Central memory CD8-positive, alpha-beta T cell (primary cell): Measurements from ENCODE around the gene ANGPTL2.
"Not testable (repeated sequence)": the region's sequence is repeated elsewhere in the genome, so short reads cannot be mapped to it uniquely, and the experiment has no call there.

Experiments used
- ATAC-seq: fragments of 150-1000 bp; cut with Tn5 transposase; replicated peaks from 2 replicates; pipeline ENCODE4 v1.10.0; 2022; ENCODE audit warnings: mild to moderate bottlenecking, moderate FRiP score, moderate number of reproducible peaks; ENCODE audit not compliant: poor library complexity, severe bottlenecking; ENCODE audit errors: extremely low read depth
- DNase-seq, 2 donors: peaks; one replicate each; pipeline ENCODE4 v3.0.0; 2021; ENCODE audit warnings: low spot score in 2 of 2
- H3K27ac Mint-ChIP-seq: one replicate; pipeline ENCODE4 v1.8.0; 2022; ENCODE audit warnings: low read depth, mild to moderate bottlenecking, moderate library complexity, mixed read lengths
- H3K27me3 Mint-ChIP-seq: one replicate; pipeline ENCODE4 v1.8.0; 2022; ENCODE audit warnings: mixed read lengths
- H3K36me3 Mint-ChIP-seq: one replicate; pipeline ENCODE4 v1.8.0; 2022; ENCODE audit warnings: mild to moderate bottlenecking, moderate library complexity, mixed read lengths; ENCODE audit not compliant: insufficient read depth
- H3K4me1 Mint-ChIP-seq: one replicate; pipeline ENCODE4 v1.8.0; 2022; ENCODE audit warnings: mixed read lengths
- H3K4me3 Mint-ChIP-seq: one replicate; pipeline ENCODE4 v1.8.0; 2022; ENCODE audit warnings: mild to moderate bottlenecking, moderate library complexity, mixed read lengths
- H3K9me3 Mint-ChIP-seq: one replicate; pipeline ENCODE4 v1.8.0; 2022; ENCODE audit warnings: mixed read lengths

ANGPTL2 gene

GRCh38 chr9:127122176-127123063 is at the start of gene ANGPTL2:
ANGPTL2 (minus strand) TSS chr9:127122635; CDS start chr9:127108731, 13,904 bp downstream.
- DNase-seq, result no peak
- no peaks in the 10 kb centered on the region for H3K36me3 Mint-ChIP-seq
- H3K27me3 Mint-ChIP-seq, result peaks cover 11% of the 10 kb centered on the region
- no peak for ATAC-seq
- H3K4me1 Mint-ChIP-seq, result no peaks in the 10 kb centered on the region
- no peaks in the 10 kb centered on the region for H3K9me3 Mint-ChIP-seq
- no peak within 1 kb of the TSS for H3K27ac Mint-ChIP-seq
- no peak within 1 kb of the TSS for H3K4me3 Mint-ChIP-seq

DNA sequence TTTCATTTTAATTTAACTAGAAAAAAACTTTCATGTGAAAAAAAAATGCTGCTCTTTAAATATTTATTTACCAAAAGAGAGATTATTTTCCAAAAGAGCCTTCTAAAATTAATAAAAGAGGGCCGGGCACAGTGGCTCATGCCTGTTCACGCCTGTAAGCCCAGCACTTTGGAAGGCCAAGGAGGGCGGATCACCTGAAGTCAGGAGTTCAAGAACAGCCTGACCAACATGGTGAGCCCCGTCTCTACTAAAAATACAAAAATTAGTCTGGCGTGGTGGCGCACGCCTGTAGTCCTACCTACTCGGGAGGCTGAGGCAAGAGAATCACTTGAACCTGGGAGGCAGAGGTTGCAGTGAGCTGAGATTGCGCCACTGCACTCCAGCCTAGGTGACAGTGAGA is 48.9 kb upstream of the ANGPTL2 start:
- H3K36me3 Mint-ChIP-seq, ATAC-seq, H3K9me3 Mint-ChIP-seq: not testable (repeated sequence)

DNA sequence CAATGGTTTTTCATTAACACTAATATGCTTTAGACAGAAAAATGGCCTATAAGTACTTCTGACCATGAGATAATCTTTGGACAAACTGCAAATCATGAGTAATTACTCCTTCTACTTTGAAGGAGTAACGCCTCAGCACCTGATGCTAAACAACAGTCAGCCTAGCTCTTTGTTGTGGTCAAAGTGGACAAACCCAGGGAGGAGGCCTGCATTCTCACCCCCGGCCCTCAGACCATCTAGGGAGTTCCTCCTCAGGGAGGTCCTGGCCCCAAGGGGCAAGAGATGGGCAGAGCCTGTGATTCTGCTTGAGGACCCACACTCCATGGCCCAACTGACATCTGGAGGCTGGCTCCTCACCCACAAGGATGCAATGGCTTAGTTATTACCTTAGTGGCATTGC is 48.2 kb upstream of the ANGPTL2 start:
- ATAC-seq (no peak), DNase-seq (no peak)
- H3K27me3 Mint-ChIP-seq, result no peaks in the 10 kb centered on the region
- no peak overlapping the region for H3K4me3 Mint-ChIP-seq
- no peaks in the 10 kb centered on the region for H3K9me3 Mint-ChIP-seq
- H3K4me1 Mint-ChIP-seq, result no peaks in the 10 kb centered on the region
- peaks cover under 1% of the 10 kb centered on the region for H3K36me3 Mint-ChIP-seq
- H3K27ac Mint-ChIP-seq, result no peak overlapping the region

More for the DNA sequence above, 48.9 kb upstream of the ANGPTL2 start:
- not testable (repeated sequence) for H3K4me1 Mint-ChIP-seq, H3K4me3 Mint-ChIP-seq, DNase-seq, H3K27ac Mint-ChIP-seq, H3K27me3 Mint-ChIP-seq

GRCh38 chr9:127170103-127170502 is 47.7 kb upstream of the ANGPTL2 start:
- H3K4me1 Mint-ChIP-seq, result no peaks in the 10 kb centered on the region
- ATAC-seq (no peak), DNase-seq (no peak)
- H3K27ac Mint-ChIP-seq, result no peak overlapping the region
- no peaks in the 10 kb centered on the region for H3K27me3 Mint-ChIP-seq
- H3K9me3 Mint-ChIP-seq, result no peaks in the 10 kb centered on the region
- no peak overlapping the region for H3K4me3 Mint-ChIP-seq
- H3K36me3 Mint-ChIP-seq, result no peaks in the 10 kb centered on the region

DNA sequence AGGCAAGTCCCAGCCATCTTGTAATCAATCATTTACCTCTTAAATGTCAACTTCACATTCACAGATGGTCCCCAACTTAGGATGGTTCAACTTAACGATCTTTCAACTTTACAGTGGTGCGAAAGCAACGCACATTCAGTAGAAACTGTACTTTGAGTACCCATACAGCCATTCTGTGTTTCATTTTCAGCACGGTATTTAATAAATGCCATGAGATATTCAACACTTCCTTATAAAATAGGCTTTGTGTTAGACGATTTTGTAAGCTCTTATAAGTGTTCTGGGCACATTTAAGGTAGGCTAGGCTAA is 47.1 kb upstream of the ANGPTL2 start:
- Mint-ChIP-seq H3K36me3 (no peaks in the 10 kb centered on the region), H3K9me3 (no peaks in the 10 kb centered on the region), H3K4me3 (no peak overlapping the region), H3K27ac (no peak overlapping the region), H3K4me1 (no peaks in the 10 kb centered on the region), H3K27me3 (no peaks in the 10 kb centered on the region)
- DNase-seq, result no peak
- ATAC-seq, result no peak

- H3K27me3 Mint-ChIP-seq, result no peaks in the 10 kb centered on the region
- ATAC-seq, result no peak
- no peak overlapping the region for H3K4me3 Mint-ChIP-seq
- no peaks in the 10 kb centered on the region for H3K9me3 Mint-ChIP-seq
- no peaks in the 10 kb centered on the region for H3K4me1 Mint-ChIP-seq
- no peak for DNase-seq
- H3K36me3 Mint-ChIP-seq, result no peaks in the 10 kb centered on the region
- no peak overlapping the region for H3K27ac Mint-ChIP-seq
Observed at GRCh38 chr9:127168756-127169574, 46.5 kb upstream of the ANGPTL2 start.

DNA sequence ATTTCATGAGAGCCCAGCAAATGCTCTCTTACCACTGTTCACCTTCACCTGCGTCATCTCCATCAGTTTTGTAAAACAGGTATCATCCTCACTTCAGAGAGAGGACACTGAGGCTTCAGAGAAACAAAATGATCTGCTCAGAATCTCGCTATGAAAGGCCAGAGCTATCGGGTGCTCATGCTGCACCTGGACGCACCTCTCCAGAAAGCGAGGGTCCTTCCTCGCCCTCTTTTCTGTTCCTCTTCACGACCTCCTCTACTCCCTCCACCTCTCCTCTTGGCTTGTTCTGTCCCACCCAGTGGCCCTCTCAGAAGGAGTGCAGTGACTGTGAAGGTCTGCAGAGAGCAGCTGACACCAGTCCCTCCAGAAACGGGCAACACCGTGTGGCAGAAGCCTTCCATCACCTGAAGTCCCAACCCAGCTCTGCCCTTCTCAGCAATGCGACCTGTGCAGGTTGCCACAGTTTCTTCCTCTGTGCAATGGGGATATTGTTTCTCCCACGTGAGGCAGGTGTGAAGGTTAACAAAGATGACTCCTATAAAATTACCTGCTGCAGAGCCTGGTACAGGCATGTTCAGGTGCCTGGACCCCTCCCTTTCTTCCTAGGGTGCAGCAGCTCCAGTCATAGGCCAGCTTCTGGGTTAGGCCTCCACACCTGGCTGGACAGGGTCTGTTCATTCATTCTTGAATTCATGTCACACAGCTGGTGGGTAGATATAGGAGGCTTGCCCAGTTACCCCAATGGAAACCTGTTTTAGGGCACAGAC is 45.3 kb upstream of the ANGPTL2 start:
- H3K36me3 Mint-ChIP-seq, result no peaks in the 10 kb centered on the region
- no peaks in the 10 kb centered on the region for H3K9me3 Mint-ChIP-seq
- peaks cover 8% of the 10 kb centered on the region for H3K4me1 Mint-ChIP-seq
- ATAC-seq (no peak), DNase-seq (no peak)
- no peaks in the 10 kb centered on the region for H3K27me3 Mint-ChIP-seq
- no peak overlapping the region for H3K4me3 Mint-ChIP-seq
- H3K27ac Mint-ChIP-seq, result no peak overlapping the region

DNA sequence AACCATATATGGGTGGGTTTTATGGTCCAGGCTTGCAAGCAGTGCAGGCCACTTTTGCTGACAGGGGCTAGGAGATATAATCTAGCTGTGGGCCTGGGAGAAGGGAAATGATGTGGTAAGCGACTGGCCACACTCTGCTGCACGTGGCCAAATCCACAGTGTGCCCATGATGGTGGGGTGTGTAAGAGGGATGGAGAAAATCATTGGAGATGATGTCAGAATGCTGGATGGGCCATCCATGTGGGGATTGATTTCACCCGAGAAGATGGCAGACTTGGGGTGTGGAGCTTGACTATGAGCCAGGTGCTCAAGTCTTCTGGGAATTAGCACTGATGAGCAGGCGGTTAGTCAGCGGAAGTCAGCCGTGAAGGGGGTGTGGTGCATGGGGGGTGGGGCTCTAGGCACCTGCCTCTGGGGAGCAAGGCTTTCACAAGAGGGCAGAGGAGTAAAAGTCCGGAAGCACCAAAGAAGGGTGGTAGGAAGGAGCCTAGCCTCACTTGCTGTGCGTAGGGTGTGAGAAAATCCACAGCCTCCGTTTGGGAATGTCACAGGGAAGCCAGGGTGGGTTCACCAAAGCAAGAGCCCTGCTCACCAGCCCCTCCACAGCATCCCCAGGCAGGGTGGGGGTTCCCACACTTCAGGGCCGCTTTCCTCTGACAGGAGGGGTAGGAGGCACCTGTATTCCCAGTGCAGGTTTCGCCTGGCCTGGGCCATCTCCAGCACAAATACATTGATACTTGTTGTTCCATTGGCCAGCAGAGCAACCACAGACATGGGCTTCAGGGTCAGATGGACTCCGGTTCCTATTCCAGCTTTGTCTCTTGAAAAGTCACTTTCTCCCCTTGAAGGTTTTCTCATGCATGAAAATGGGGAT is 44.5 kb upstream of the ANGPTL2 start:
- no peak for DNase-seq
- Mint-ChIP-seq H3K9me3 (no peaks in the 10 kb centered on the region), H3K4me3 (no peak overlapping the region), H3K36me3 (no peaks in the 10 kb centered on the region), H3K27ac (no peak overlapping the region), H3K4me1 (peaks cover 13% of the 10 kb centered on the region), H3K27me3 (no peaks in the 10 kb centered on the region)
- no peak for ATAC-seq

- no peak for ATAC-seq
Observed at GRCh38 chr9:127166111-127166510, 43.7 kb upstream of the ANGPTL2 start.

GRCh38 chr9:127165116-127165515 is 42.7 kb upstream of the ANGPTL2 start:
- peaks cover 15% of the 10 kb centered on the region for H3K4me1 Mint-ChIP-seq
- ATAC-seq (no peak), DNase-seq (no peak)
- no peak overlapping the region for H3K27ac Mint-ChIP-seq
- H3K4me3 Mint-ChIP-seq, result no peak overlapping the region
- H3K36me3 Mint-ChIP-seq, result no peaks in the 10 kb centered on the region
- H3K9me3 Mint-ChIP-seq, result no peaks in the 10 kb centered on the region
- H3K27me3 Mint-ChIP-seq, result no peaks in the 10 kb centered on the region

More at GRCh38 chr9:127166111-127166510, 43.7 kb upstream of the ANGPTL2 start:
- Mint-ChIP-seq H3K36me3 (no peaks in the 10 kb centered on the region), H3K4me3 (no peak overlapping the region), H3K27me3 (no peaks in the 10 kb centered on the region), H3K4me1 (peaks cover 15% of the 10 kb centered on the region), H3K9me3 (no peaks in the 10 kb centered on the region), H3K27ac (no peak overlapping the region)
- DNase-seq, result no peak

DNA sequence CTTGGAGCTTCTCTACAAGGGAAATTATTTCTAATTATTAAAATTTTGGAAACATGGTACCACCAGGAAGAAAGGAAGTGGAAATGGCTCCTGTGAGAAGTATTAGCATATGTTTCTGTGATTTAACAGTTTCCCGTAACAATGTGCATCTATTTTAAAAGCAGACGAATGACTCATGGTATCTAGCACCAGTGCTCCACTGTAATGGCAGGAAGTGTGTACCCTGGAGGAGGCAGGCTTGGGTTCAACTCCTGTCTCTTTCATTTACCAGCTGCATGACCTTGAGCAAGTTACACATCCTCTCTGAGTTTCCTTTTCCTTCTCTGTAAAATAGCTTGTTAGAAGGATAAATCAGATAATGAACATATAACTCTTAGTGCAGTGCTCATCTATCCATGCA is 41.0 kb upstream of the ANGPTL2 start:
- H3K27me3 Mint-ChIP-seq, result no peaks in the 10 kb centered on the region
- H3K27ac Mint-ChIP-seq, result no peak overlapping the region
- H3K4me3 Mint-ChIP-seq, result no peak overlapping the region
- no peaks in the 10 kb centered on the region for H3K36me3 Mint-ChIP-seq
- no peaks in the 10 kb centered on the region for H3K9me3 Mint-ChIP-seq
- no peak for DNase-seq
- peaks cover 15% of the 10 kb centered on the region for H3K4me1 Mint-ChIP-seq
- ATAC-seq, result no peak

DNA sequence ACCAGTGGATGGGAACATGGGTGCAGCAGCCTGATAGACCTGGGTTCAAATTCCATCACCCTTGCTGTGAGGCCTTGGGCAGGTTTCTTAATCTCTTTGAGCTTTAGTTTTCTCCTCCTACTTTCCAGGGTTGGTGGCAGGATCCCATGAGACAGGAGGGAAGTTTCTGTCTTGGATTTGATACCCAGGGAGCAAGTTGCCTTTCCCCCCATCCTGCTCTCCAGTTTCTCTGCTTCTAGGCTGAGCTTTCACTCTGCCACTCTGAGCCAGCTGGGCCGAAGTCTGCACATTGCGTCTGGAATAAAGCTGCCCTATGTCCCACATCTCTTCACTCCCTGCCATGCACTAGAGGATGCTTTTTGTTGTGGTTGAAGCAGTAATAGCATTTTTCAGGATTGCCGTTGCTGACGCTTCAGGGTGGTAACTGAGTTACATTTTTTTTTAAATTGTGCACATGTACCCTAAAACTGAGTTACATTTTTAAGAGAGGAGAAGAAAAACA is 40.5 kb upstream of the ANGPTL2 start:
- H3K9me3 Mint-ChIP-seq, result no peaks in the 10 kb centered on the region

More for the DNA sequence above, 40.5 kb upstream of the ANGPTL2 start:
- ATAC-seq (no peak), DNase-seq (no peak)
- Mint-ChIP-seq H3K4me1 (peaks cover 15% of the 10 kb centered on the region), H3K27me3 (no peaks in the 10 kb centered on the region), H3K27ac (no peak overlapping the region), H3K4me3 (no peak overlapping the region), H3K36me3 (no peaks in the 10 kb centered on the region)
